SH-SY5Y (cell line): ENCODE measurements around the gene RHOBTB3.

ENCODE experiments used
- GATA2 ChIP-seq: IDR thresholded peaks from 2 replicates; pipeline ENCODE4 v1.6.1; 2011; ENCODE audit warnings: mild to moderate bottlenecking, low read depth, low read length
- GATA3 ChIP-seq: IDR thresholded peaks from 2 replicates; pipeline ENCODE4 v1.6.1; 2011; ENCODE audit warnings: low read depth, mild to moderate bottlenecking, low read length, moderate library complexity

- TF ChIP-seq GATA2 (no peak), GATA3 (no peak)
Measured at GRCh38 chr5:95779611-95780010, 48.5 kb downstream of the RHOBTB3 start.
